Endothelial cell of umbilical vein (primary cell): ENCODE measurements around the gene UTF1.

ENCODE experiments used
- CTCF ChIP-seq, 2 donors: IDR thresholded peaks; 1 replicate in 1 of 2; 2 replicates in 1 of 2; pipeline ENCODE4 v1.5.1; 2011; ENCODE audit warnings: low read length in 2 of 2, mild to moderate bottlenecking in 2 of 2, moderate library complexity in 2 of 2, control low read depth in 1 of 2, inconsistent platforms in 1 of 2, low read depth in 1 of 2; ENCODE audit not compliant: insufficient read depth in 1 of 2; ENCODE audit errors: extremely low read depth in 1 of 2
- EZH2 ChIP-seq: IDR thresholded peaks from 2 replicates; pipeline ENCODE4 v1.6.1; 2012; ENCODE audit warnings: borderline replicate concordance, low read depth, mild to moderate bottlenecking, moderate library complexity, low read length, inconsistent platforms; ENCODE audit not compliant: severe bottlenecking
- GATA2 ChIP-seq: IDR thresholded peaks from 2 replicates; pipeline ENCODE4 v1.7.0; 2011; ENCODE audit warnings: low read depth, mild to moderate bottlenecking, moderate library complexity, mixed read lengths, low read length; ENCODE audit not compliant: insufficient read length, insufficient read depth
- JUN ChIP-seq: IDR thresholded peaks from 2 replicates; pipeline ENCODE4 v1.6.1; 2011; ENCODE audit warnings: borderline replicate concordance, low read depth; ENCODE audit not compliant: insufficient read length, insufficient read depth
- POLR2A ChIP-seq: IDR thresholded peaks from 2 replicates; pipeline ENCODE4 v1.6.1; 2012; ENCODE audit warnings: low read depth, mild to moderate bottlenecking, control low read depth, low read length
- POLR2AphosphoS5 ChIP-seq: IDR thresholded peaks from 2 replicates; pipeline ENCODE4 v1.6.1; 2012; ENCODE audit warnings: low read depth, mild to moderate bottlenecking, control low read depth, low read length, moderate library complexity; ENCODE audit not compliant: insufficient read depth

- no peak for TF ChIP-seq POLR2A
- no peak for TF ChIP-seq CTCF (IDR thresholded peaks at IDR 0.05; ENCODE audit: extremely low read depth in 1 of 2, insufficient read depth in 1 of 2, low read depth in 1 of 2, low read length in 2 of 2)
- no peak for TF ChIP-seq EZH2
- TF ChIP-seq GATA2: no peak
- TF ChIP-seq JUN: no peak
- no peak for TF ChIP-seq POLR2AphosphoS5
These were observed 17.8 kb upstream of the UTF1 start for GRCh38 chr10:133211959-133212852.
